NT2/D1 (cell line): ENCODE results near the gene TAAR9.

Experiments used
- SUZ12 ChIP-seq: IDR thresholded peaks from 2 replicates; pipeline ENCODE4 v1.6.1; 2011; ENCODE audit not compliant: insufficient read length, insufficient read depth; ENCODE audit errors: extremely low read depth
- YY1 ChIP-seq: IDR thresholded peaks from 2 replicates; pipeline ENCODE4 v1.6.1; 2011; ENCODE audit not compliant: insufficient read length, insufficient read depth
- ZNF274 ChIP-seq: IDR thresholded peaks from 2 replicates; pipeline ENCODE4 v1.6.1; 2011; ENCODE audit warnings: mild to moderate bottlenecking, low read depth, low read length

GRCh38 chr6:132504757-132505156 is 33.3 kb upstream of the TAAR9 start:
- no peak for TF ChIP-seq ZNF274
- no peak for TF ChIP-seq SUZ12
- TF ChIP-seq YY1, result no peak
